Measurements from ENCODE around the gene KIF1B.
"Not testable (repeated sequence)": the region's sequence is repeated elsewhere in the genome, so short reads cannot be mapped to it uniquely, and the experiment has no call there.

Gene KIF1B

DNA sequence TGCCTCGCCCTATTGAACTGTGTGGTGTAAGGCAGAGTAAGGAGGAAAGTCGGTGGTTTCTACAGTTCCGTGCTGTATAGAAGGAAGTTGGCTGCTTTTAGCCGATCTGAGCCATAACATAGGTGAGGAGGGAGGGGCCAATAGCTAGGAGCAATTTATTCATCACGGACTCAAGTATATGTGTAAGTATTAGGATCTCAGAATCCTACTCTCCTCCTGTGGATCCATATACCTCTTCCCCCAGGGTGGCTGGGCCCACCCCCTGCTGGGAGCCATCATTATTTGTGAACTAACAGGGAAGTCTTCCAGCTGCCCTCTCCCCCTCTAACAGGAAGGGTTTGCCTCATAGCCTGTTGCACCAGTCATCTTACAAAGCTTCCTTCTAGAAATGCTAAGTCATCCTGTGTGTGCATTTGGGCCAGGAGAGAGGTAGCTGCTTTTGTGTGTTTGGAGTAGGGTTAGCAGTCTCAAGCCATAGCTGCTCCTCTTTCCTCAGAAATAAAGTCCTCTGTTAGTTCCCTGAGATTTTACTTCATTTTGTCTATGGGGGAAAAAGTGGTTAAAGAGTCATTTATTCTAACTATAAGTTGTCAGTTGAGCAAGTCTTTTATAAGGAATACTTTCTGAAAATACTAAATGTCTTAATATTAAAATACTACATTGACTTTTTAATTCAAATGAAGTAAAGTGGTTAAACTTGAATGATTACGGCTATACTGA, 205.0 kb downstream of the KIF1B start:
- no peak for TF ChIP-seq CTCF (IDR thresholded peaks at IDR 0.05; ENCODE audit: low read depth, low read length)
- no peak overlapping the region for H3K4me3 ChIP-seq (ENCODE audit: low read depth, low read length)

GRCh38 chr1:10415967-10416366, 205.6 kb downstream of the KIF1B start:
- not testable (repeated sequence) for H3K4me3 ChIP-seq (ENCODE audit: low read depth, low read length)

GRCh38 chr1:10418741-10419140, 208.4 kb downstream of the KIF1B start:
- H3K4me3 ChIP-seq (ENCODE audit: low read depth, low read length), result not testable (repeated sequence)

GRCh38 chr1:10419351-10419750, 209.0 kb downstream of the KIF1B start:
- TF ChIP-seq CTCF (IDR thresholded peaks at IDR 0.05; ENCODE audit: low read depth, low read length), result no peak

DNA sequence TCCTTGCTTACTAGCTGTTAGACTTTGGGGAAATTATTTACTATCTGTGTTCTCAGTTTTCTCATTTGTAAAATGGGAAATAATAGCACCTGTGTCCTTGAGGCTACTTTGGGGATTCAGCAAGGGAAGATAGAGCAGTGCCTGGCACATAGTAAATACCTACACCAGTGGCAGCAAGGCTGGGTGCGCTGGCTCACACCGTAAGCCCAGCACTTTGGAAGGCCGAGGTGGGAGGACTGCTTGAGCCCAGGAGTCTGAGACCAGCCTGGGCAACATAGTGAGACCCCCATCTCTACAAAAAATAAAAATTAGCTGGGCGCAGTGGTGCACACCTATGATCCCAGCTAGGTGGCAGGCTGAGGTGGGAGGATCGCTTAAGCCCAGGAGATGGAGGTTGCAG, 211.3 kb downstream of the KIF1B start:
- H3K4me3 ChIP-seq (ENCODE audit: low read depth, low read length), result no peak overlapping the region
- TF ChIP-seq CTCF (IDR thresholded peaks at IDR 0.05; ENCODE audit: low read depth, low read length), result no peak

More at GRCh38 chr1:10419351-10419750, 209.0 kb downstream of the KIF1B start:
- H3K4me3 ChIP-seq (ENCODE audit: low read depth, low read length), result no peak overlapping the region

- no peak overlapping the region for H3K4me3 ChIP-seq (ENCODE audit: low read depth, low read length)
- no peak for TF ChIP-seq CTCF (IDR thresholded peaks at IDR 0.05; ENCODE audit: low read depth, low read length)
Observed at GRCh38 chr1:10424034-10424433, 213.7 kb downstream of the KIF1B start.

DNA sequence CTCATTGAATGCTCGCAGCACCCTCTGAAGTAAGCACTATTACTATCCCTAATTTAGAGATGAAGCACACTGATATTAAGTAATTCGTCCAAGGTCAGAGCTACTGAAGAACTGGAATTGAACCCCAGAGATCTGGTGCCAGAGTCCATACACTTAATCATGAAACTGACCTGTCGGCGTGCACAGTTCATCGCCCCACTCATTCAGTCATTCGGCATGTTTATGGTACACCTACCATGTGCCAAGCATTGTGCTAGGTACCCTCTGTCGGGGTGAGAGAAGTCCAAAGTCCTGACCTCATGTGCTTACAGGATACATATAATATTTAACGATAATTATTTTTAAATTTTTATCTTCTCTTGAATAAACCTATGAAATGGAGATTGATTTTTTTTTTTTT, 214.3 kb downstream of the KIF1B start:
- no peak for TF ChIP-seq CTCF (IDR thresholded peaks at IDR 0.05; ENCODE audit: low read depth, low read length)
- no peak overlapping the region for H3K4me3 ChIP-seq (ENCODE audit: low read depth, low read length)

- not testable (repeated sequence) for H3K4me3 ChIP-seq (ENCODE audit: low read depth, low read length)
Observed at GRCh38 chr1:10425826-10426534, 215.6 kb downstream of the KIF1B start.

- H3K4me3 ChIP-seq (ENCODE audit: low read depth, low read length), result not testable (repeated sequence)
Observed at GRCh38 chr1:10426535-10426848, 216.1 kb downstream of the KIF1B start.
